Mucosa of rectum (tissue), 2 donors: Measurements from ENCODE around the gene HSFX2.
"Not testable (repeated sequence)": the region's sequence is repeated elsewhere in the genome, so short reads cannot be mapped to it uniquely, and the experiment has no call there.

Source experiments
- H3K27ac ChIP-seq, 2 donors: one replicate each; pipeline ENCODE4 v1.7.0; 2013; ENCODE audit warnings: inconsistent platforms in 2 of 2, low read depth in 2 of 2, low read length in 2 of 2
- H3K27me3 ChIP-seq, 2 donors: one replicate each; pipeline ENCODE4 v1.7.0; 2013; ENCODE audit warnings: low read length in 2 of 2; ENCODE audit not compliant: control insufficient read depth in 2 of 2, insufficient read depth in 2 of 2
- H3K36me3 ChIP-seq, 2 donors: one replicate each; pipeline ENCODE4 v1.7.0; 2013; ENCODE audit warnings: low read length in 2 of 2; ENCODE audit not compliant: control insufficient read depth in 2 of 2, insufficient read depth in 2 of 2
- H3K4me1 ChIP-seq, 2 donors: one replicate each; pipeline ENCODE4 v1.7.0; 2013; ENCODE audit warnings: low read length in 2 of 2, mild to moderate bottlenecking in 1 of 2; ENCODE audit not compliant: control insufficient read depth in 2 of 2, insufficient read depth in 2 of 2
- H3K4me3 ChIP-seq, 2 donors: one replicate each; pipeline ENCODE4 v1.7.0; 2013; ENCODE audit warnings: low read length in 2 of 2
- H3K9ac ChIP-seq, 2 donors: one replicate each; pipeline ENCODE4 v1.7.0; 2013; ENCODE audit warnings: low read length in 2 of 2, low read depth in 1 of 2, mild to moderate bottlenecking in 1 of 2
- H3K9me3 ChIP-seq, 2 donors: one replicate each; pipeline ENCODE4 v1.7.0; 2013; ENCODE audit warnings: low read length in 2 of 2; ENCODE audit not compliant: control insufficient read depth in 2 of 2
- donor health status: healthy.
- donor health status: Normal muscosa, but diverticular disease.

The HSFX2 gene, protein sequence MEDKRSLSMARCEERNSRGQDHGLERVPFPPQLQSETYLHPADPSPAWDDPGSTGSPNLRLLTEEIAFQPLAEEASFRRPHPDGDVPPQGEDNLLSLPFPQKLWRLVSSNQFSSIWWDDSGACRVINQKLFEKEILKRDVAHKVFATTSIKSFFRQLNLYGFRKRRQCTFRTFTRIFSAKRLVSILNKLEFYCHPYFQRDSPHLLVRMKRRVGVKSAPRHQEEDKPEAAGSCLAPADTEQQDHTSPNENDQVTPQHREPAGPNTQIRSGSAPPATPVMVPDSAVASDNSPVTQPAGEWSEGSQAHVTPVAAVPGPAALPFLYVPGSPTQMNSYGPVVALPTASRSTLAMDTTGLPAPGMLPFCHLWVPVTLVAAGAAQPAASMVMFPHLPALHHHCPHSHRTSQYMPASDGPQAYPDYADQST

DNA sequence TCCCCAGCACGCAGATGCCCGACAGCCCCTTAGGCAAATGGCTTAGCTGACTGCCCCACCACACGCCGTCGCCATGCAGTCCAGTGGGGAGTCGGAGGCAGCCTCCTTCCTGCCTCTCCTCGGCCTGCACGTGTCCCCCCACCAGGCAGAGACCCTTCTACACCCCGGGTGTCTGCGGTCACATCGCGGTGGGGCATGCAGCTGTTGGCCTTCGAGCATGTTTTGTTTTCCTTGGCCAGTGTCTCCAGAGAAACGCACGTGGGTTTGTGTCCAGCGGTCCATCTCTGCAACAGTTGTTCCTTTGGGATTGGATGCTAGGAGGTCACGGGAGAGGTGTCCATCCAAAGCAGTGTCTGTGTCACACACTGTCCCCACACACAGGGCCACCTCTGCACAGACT lies at the start of gene HSFX2:
Gene HSFX2 (minus strand): TSS at position 101 of the 400 bp plus-strand sequence. CDS start 614 bp downstream, outside the sequence.
- H3K36me3 ChIP-seq, H3K4me3 ChIP-seq, H3K4me1 ChIP-seq, H3K9me3 ChIP-seq, H3K27me3 ChIP-seq, H3K9ac ChIP-seq, H3K27ac ChIP-seq: not testable (repeated sequence)

GRCh38 chrX:149643496-149643895 lies 48.4 kb upstream of the HSFX2 start:
- no peak overlapping the region for H3K4me3 ChIP-seq
- no peak overlapping the region for H3K27ac ChIP-seq
- H3K36me3 ChIP-seq, result no peaks in the 10 kb centered on the region
- H3K9ac ChIP-seq, result no peak overlapping the region
- H3K4me1 ChIP-seq, result no peaks in the 10 kb centered on the region
- peaks cover 0 to 5% of the 10 kb centered on the region in 2 donors for H3K27me3 ChIP-seq
- H3K9me3 ChIP-seq, result no peaks in the 10 kb centered on the region

- Histone ChIP-seq H3K27me3 (peaks cover 0 to 5% of the 10 kb centered on the region in 2 donors), H3K36me3 (no peaks in the 10 kb centered on the region), H3K27ac (no peak overlapping the region), H3K4me3 (no peak overlapping the region), H3K9ac (no peak overlapping the region), H3K4me1 (no peaks in the 10 kb centered on the region), H3K9me3 (no peaks in the 10 kb centered on the region)
Measured at GRCh38 chrX:149641835-149642234, 46.7 kb upstream of the HSFX2 start.

GRCh38 chrX:149641432-149641831 lies 46.3 kb upstream of the HSFX2 start:
- H3K36me3 ChIP-seq, result no peaks in the 10 kb centered on the region
- H3K27ac ChIP-seq, result no peak overlapping the region
- H3K4me1 ChIP-seq, result no peaks in the 10 kb centered on the region

GRCh38 chrX:149639568-149639967 lies 44.5 kb upstream of the HSFX2 start:
- Histone ChIP-seq H3K9me3 (no peaks in the 10 kb centered on the region), H3K27ac (no peak overlapping the region), H3K9ac (no peak overlapping the region), H3K27me3 (peaks cover 4 to 10% of the 10 kb centered on the region in 2 donors), H3K36me3 (no peaks in the 10 kb centered on the region), H3K4me3 (no peak overlapping the region), H3K4me1 (no peaks in the 10 kb centered on the region)

More at GRCh38 chrX:149641432-149641831, 46.3 kb upstream of the HSFX2 start:
- peaks cover 0 to 5% of the 10 kb centered on the region in 2 donors for H3K27me3 ChIP-seq
- no peak overlapping the region for H3K4me3 ChIP-seq
- no peak overlapping the region for H3K9ac ChIP-seq
- no peaks in the 10 kb centered on the region for H3K9me3 ChIP-seq

- H3K9me3 ChIP-seq, result no peaks in the 10 kb centered on the region
- H3K27ac ChIP-seq, result no peak overlapping the region
- no peak overlapping the region for H3K9ac ChIP-seq
- H3K4me3 ChIP-seq, result no peak overlapping the region
- peaks cover 4 to 10% of the 10 kb centered on the region in 2 donors for H3K27me3 ChIP-seq
- no peaks in the 10 kb centered on the region for H3K4me1 ChIP-seq
- H3K36me3 ChIP-seq, result no peaks in the 10 kb centered on the region
Measured at GRCh38 chrX:149638860-149639259, 43.7 kb upstream of the HSFX2 start.

- Histone ChIP-seq H3K4me1 (peaks cover 0 to 10% of the 10 kb centered on the region in 2 donors), H3K9me3 (no peaks in the 10 kb centered on the region), H3K9ac (no peak overlapping the region), H3K27ac (no peak overlapping the region), H3K4me3 (no peak overlapping the region), H3K27me3 (peaks cover 4 to 5% of the 10 kb centered on the region in 2 donors), H3K36me3 (no peaks in the 10 kb centered on the region)
Measured at GRCh38 chrX:149633511-149633910, 38.4 kb upstream of the HSFX2 start.

DNA sequence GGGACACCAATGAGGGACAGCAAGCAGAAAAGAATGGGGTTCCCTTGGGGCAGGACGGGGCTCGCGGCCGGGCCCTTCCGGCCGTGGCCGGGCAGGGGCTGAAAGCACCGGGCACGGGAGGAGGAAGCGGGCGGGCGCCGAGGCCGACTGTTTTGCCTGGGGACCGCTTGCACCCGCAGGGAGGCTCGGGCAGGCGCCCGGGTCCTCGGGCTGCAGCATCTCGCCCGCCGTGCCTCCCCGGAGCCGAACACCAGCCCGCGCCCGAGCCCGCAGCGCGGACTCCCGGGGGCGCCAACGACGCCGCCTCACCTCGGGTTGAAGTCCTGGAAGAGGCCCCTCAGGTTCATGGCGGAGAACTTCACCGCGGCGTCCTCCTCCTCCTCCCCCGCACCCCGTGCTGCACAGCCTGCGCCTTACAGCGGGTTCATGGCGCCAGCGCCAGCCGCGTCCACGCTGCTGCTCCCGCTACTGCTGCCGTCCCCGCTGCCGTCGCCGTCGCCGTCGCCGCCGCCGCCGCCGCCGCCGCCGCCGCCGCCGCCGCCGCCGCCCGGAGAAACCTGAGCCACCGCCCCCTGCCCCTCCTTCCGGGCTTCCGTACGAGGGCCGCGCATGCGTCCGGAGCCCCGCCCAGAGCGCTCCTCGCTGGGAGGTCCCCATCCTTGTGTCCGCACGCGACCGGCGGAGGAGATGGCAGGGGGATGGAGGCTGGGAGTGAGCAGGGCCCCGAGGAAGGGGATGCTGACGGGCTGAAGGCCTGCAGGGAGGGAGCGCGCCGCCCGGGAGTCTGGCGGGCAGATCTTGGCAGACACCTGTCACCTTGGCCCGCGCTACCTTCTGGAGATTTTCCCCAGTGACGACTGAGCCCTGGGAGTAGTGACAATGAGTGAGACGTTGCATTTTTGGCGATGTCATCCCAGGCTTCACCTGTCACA lies 36.4 kb upstream of the HSFX2 start, which contains the start of gene TMEM185A:
Gene TMEM185A (minus strand): TSS at position 559 of the 932 bp plus-strand sequence. CDS start 212 bp downstream, at position 347.
- Histone ChIP-seq H3K27me3 (peaks cover 4 to 5% of the 10 kb centered on the region in 2 donors), H3K4me1 (peaks cover 0 to 10% of the 10 kb centered on the region in 2 donors)

GRCh38 chrX:149630681-149631233 lies 35.6 kb upstream of the HSFX2 start:
- H3K4me3 ChIP-seq, result peak overlapping the region; percentile 71 to 74

More for the DNA sequence above, 36.4 kb upstream of the HSFX2 start, which contains the start of gene TMEM185A:
- peak within 1 kb of the TSS; percentile 43 to 58 for H3K27ac ChIP-seq
- peak within 1 kb of the TSS; percentile 52 to 59 for H3K9ac ChIP-seq
- no peaks in the 10 kb centered on the region for H3K36me3 ChIP-seq
- H3K4me3 ChIP-seq, result peak within 1 kb of the TSS; percentile 71 to 74
- no peaks in the 10 kb centered on the region for H3K9me3 ChIP-seq

More at GRCh38 chrX:149630681-149631233, 35.6 kb upstream of the HSFX2 start:
- Histone ChIP-seq H3K36me3 (no peaks in the 10 kb centered on the region), H3K27me3 (peaks cover under 1 to 3% of the 10 kb centered on the region in 2 donors), H3K4me1 (peaks cover 0 to 10% of the 10 kb centered on the region in 2 donors), H3K9ac (peak overlapping the region; percentile 52 to 59), H3K27ac (peak overlapping the region; percentile 43 to 58), H3K9me3 (no peaks in the 10 kb centered on the region)
